HG03039 (cell line): ENCODE data around the gene TRMT13.

Source experiments
- ATAC-seq: cut with Tn5 transposase; IDR thresholded peaks from one replicate; pipeline ENCODE4 v1.9.1; 2021; ENCODE audit warnings: mild to moderate bottlenecking, moderate library complexity; ENCODE audit not compliant: unreplicated experiment

Gene TRMT13

GRCh38 chr1:100132566-100133477, at the start of gene TRMT13, which contains the start of gene SASS6:
TRMT13 (plus strand) TSS chr1:100133163; CDS start chr1:100133169, 6 bp downstream.
SASS6 (minus strand) TSS chr1:100132930; CDS start chr1:100132814, 116 bp downstream.
- peak; percentile 85 for ATAC-seq

GRCh38 chr1:100087396-100087795, 45.6 kb upstream of the TRMT13 start:
- no peak for ATAC-seq

- ATAC-seq: no peak
These were observed 43.9 kb upstream of the TRMT13 start for GRCh38 chr1:100089082-100089481.

GRCh38 chr1:100090471-100090870, 42.5 kb upstream of the TRMT13 start:
- no peak for ATAC-seq

GRCh38 chr1:100100202-100100601, 32.8 kb upstream of the TRMT13 start:
- no peak for ATAC-seq

- no peak for ATAC-seq
These were observed 31.4 kb upstream of the TRMT13 start for GRCh38 chr1:100101564-100101963.

GRCh38 chr1:100107696-100108095, 25.3 kb upstream of the TRMT13 start:
- ATAC-seq: no peak

- ATAC-seq: no peak
These were observed 23.4 kb upstream of the TRMT13 start for GRCh38 chr1:100109554-100110066.

GRCh38 chr1:100115524-100115923, 17.4 kb upstream of the TRMT13 start:
- ATAC-seq: no peak

- ATAC-seq: no peak
These were observed 10.8 kb upstream of the TRMT13 start for GRCh38 chr1:100122177-100122576.

- ATAC-seq: no peak
These were observed 5.7 kb upstream of the TRMT13 start for GRCh38 chr1:100127226-100127625.

- ATAC-seq: no peak
These were observed 2.3 kb upstream of the TRMT13 start for GRCh38 chr1:100130552-100131077.

- no peak for ATAC-seq
These were observed 1.3 kb upstream of the TRMT13 start for GRCh38 chr1:100131623-100132022.

GRCh38 chr1:100134872-100135271, 1.9 kb downstream of the TRMT13 start:
- no peak for ATAC-seq

- no peak for ATAC-seq
These were observed 4.6 kb downstream of the TRMT13 start for GRCh38 chr1:100137602-100138001.

GRCh38 chr1:100141192-100141591, 8.2 kb downstream of the TRMT13 start:
- no peak for ATAC-seq

- ATAC-seq: no peak
These were observed 9.4 kb downstream of the TRMT13 start for GRCh38 chr1:100142343-100142742.

- ATAC-seq: no peak
These were observed 12.2 kb downstream of the TRMT13 start for GRCh38 chr1:100145116-100145515.

GRCh38 chr1:100146958-100147357, 14.0 kb downstream of the TRMT13 start:
- no peak for ATAC-seq

GRCh38 chr1:100147875-100148274, 14.9 kb downstream of the TRMT13 start:
- no peak for ATAC-seq

GRCh38 chr1:100151679-100152078, 18.7 kb downstream of the TRMT13 start:
- ATAC-seq: no peak

- ATAC-seq: peak; percentile 65
These were observed 19.3 kb downstream of the TRMT13 start for GRCh38 chr1:100152271-100152670.
